ENCODE data around the gene RIPOR2.

GRCh38 chr6:24778121-24778520, 157.6 kb downstream of the RIPOR2 start:
- TF ChIP-seq REST (IDR thresholded peaks at IDR 0.05; ENCODE audit: low read depth, low read length) (no peak), CTCF (IDR thresholded peaks at IDR 0.05 in 2 of 3, conservative IDR thresholded peaks at IDR 0.05 in 1 of 3; ENCODE audit: control insufficient read depth in 2 of 3, extremely low read depth in 1 of 3, insufficient read depth in 1 of 3, low read depth in 3 of 3, low read length in 3 of 3) (no peak), ZBTB33 (IDR thresholded peaks at IDR 0.05) (no peak), RFX5 (IDR thresholded peaks at IDR 0.05; ENCODE audit: low read depth, low read length) (no peak), KDM1A (IDR thresholded peaks at IDR 0.05; ENCODE audit: borderline replicate concordance) (no peak), POLR2A (IDR thresholded peaks at IDR 0.05; ENCODE audit: low read depth, low read length) (no peak), JUNB (IDR thresholded peaks at IDR 0.05) (no peak), HCFC1 (IDR thresholded peaks at IDR 0.05; ENCODE audit: low read length) (no peak), EP300 (IDR thresholded peaks at IDR 0.05; ENCODE audit: borderline replicate concordance in 1 of 2, control insufficient read depth in 1 of 2, low read depth in 2 of 2, low read length in 2 of 2) (no peak), PBX3 (IDR thresholded peaks at IDR 0.05; ENCODE audit: insufficient replicate concordance, low read depth, low read length) (no peak)
